Natural killer cell (primary cell): Measurements from ENCODE around the gene C3orf20. TPM values are rescaled to one million over a fixed set of nuclear protein-coding genes. Genes with fewer than 3 reads are reported as not detected.

Experiments used
- ATAC-seq, 3 donors: fragments of 150-1000 bp in 2 of 3; fragments of 200-7000 bp in 1 of 3; cut with Tn5 transposase; 1 replicate in 1 of 3; 2 replicates in 2 of 3; pipeline ENCODE4 v1.10.0; 2021; ENCODE audit warnings: mild to moderate bottlenecking in 2 of 3, moderate library complexity in 2 of 3
- DNase-seq, 2 donors: peaks; one replicate each; pipeline versions ENCODE4 v3.0.0 to v3.0.0-alpha.2; 2013 to 2021; ENCODE audit warnings: mixed read lengths in 1 of 2
- H3K27ac ChIP-seq: one replicate; pipeline ENCODE4 v1.5.1; 2013; ENCODE audit warnings: mild to moderate bottlenecking, low read length
- H3K27me3 ChIP-seq: one replicate; pipeline ENCODE4 v1.6.1; 2013; ENCODE audit warnings: low read length; ENCODE audit not compliant: control insufficient read depth, insufficient read depth
- H3K36me3 ChIP-seq: one replicate; pipeline ENCODE4 v1.6.1; 2013; ENCODE audit warnings: low read length; ENCODE audit not compliant: control insufficient read depth, insufficient read depth
- H3K4me1 ChIP-seq: one replicate; pipeline ENCODE4 v1.6.1; 2013; ENCODE audit warnings: low read length; ENCODE audit not compliant: control insufficient read depth, insufficient read depth
- H3K4me3 ChIP-seq: one replicate; pipeline ENCODE4 v1.5.1; 2013; ENCODE audit warnings: low read length
- H3K9me3 ChIP-seq: one replicate; pipeline ENCODE4 v1.6.1; 2013; ENCODE audit warnings: low read length; ENCODE audit not compliant: control insufficient read depth, insufficient read depth
- H3K27ac Mint-ChIP-seq, 2 donors: one replicate each; pipeline ENCODE4 v1.8.0; 2022; ENCODE audit warnings: mild to moderate bottlenecking in 2 of 2, mixed read lengths in 2 of 2, moderate library complexity in 1 of 2
- H3K27me3 Mint-ChIP-seq, 2 donors: one replicate each; pipeline ENCODE4 v1.8.0; 2022; ENCODE audit warnings: low read depth in 2 of 2, mixed read lengths in 2 of 2
- H3K36me3 Mint-ChIP-seq: one replicate; pipeline ENCODE4 v1.8.0; 2022; ENCODE audit warnings: mixed read lengths
- H3K4me1 Mint-ChIP-seq, 2 donors: one replicate each; pipeline ENCODE4 v1.8.0; 2022; ENCODE audit warnings: mixed read lengths in 2 of 2
- H3K4me3 Mint-ChIP-seq: one replicate; pipeline ENCODE4 v1.8.0; 2022; ENCODE audit warnings: mild to moderate bottlenecking, moderate library complexity, mixed read lengths
- H3K9me3 Mint-ChIP-seq, 2 donors: one replicate each; pipeline ENCODE4 v1.8.0; 2022; ENCODE audit warnings: mixed read lengths in 2 of 2
- CTCF ChIP-seq: fragments of 200-600 bp; IDR thresholded peaks from one replicate; pipeline ENCODE4 v1.8.0; 2022; ENCODE audit warnings: antibody characterized with exemption
- WGBS: methylation state at CpG from one replicate; pipeline ENCODE4 v1.1.7; 2013; ENCODE audit warnings: missing lambda C conversion rate; ENCODE audit not compliant: insufficient coverage; 5-methylcytosine and 5-hydroxymethylcytosine counted together
- intact Hi-C: fragments of 100-400 bp; cut with micrococcal nuclease; formaldehyde crosslinking; loops from one replicate; pipeline ENCODE4 v1.14.2; 2022
- total RNA-seq, 4 donors: library from RNA; stranded (reverse); fragments of 120-200 nt in 1 of 4; gene quantifications; one replicate each; pipeline versions ENCODE4 v1.2.3 to v1.2.4, GENCODE V29; 2013 to 2022

C3orf20 gene
- total RNA-seq, 3 donors from 2014 or later (not counting 1 experiment from before 2014, with no cell fraction given): 0.14 TPM; not detected in 2

GRCh38 chr3:14698601-14699244 lies 23.8 kb downstream of the C3orf20 start:
- Histone ChIP-seq H3K9me3 (no peaks in the 10 kb centered on the region), H3K36me3 (no peaks in the 10 kb centered on the region), H3K27ac (no peak overlapping the region), H3K27me3 (no peaks in the 10 kb centered on the region), H3K4me3 (no peak overlapping the region), H3K4me1 (no peaks in the 10 kb centered on the region)
- ATAC-seq (no peak), DNase-seq (no peak)
- TF ChIP-seq CTCF: no peak
- intact Hi-C loops: no loop called here
- Mint-ChIP-seq H3K4me1 (no peaks in the 10 kb centered on the region), H3K36me3 (no peaks in the 10 kb centered on the region), H3K4me3 (no peak overlapping the region), H3K27me3 (peaks cover 0 to 11% of the 10 kb centered on the region in 2 donors), H3K9me3 (no peaks in the 10 kb centered on the region), H3K27ac (no peak overlapping the region)
- 91% methylated on average over 1 of the region's 1 CpG for WGBS

GRCh38 chr3:14699643-14700042 lies 24.7 kb downstream of the C3orf20 start:
- H3K36me3 Mint-ChIP-seq: no peaks in the 10 kb centered on the region
- no peak overlapping the region for H3K4me3 Mint-ChIP-seq
- no peaks in the 10 kb centered on the region for H3K4me1 ChIP-seq
- no peaks in the 10 kb centered on the region for H3K9me3 Mint-ChIP-seq
- H3K4me1 Mint-ChIP-seq: no peaks in the 10 kb centered on the region
- 93% methylated on average over 1 of the region's 1 CpG for WGBS
- peaks cover 0 to 8% of the 10 kb centered on the region in 2 donors for H3K27me3 Mint-ChIP-seq
- H3K4me3 ChIP-seq: no peak overlapping the region
- H3K27ac ChIP-seq: no peak overlapping the region
- no peaks in the 10 kb centered on the region for H3K9me3 ChIP-seq
- no peak for ATAC-seq
- H3K27me3 ChIP-seq: no peaks in the 10 kb centered on the region
- TF ChIP-seq CTCF: no peak
- intact Hi-C loops: no loop called here
- no peak for DNase-seq
- H3K36me3 ChIP-seq: no peaks in the 10 kb centered on the region
- no peak overlapping the region for H3K27ac Mint-ChIP-seq

GRCh38 chr3:14700891-14701290 lies 25.9 kb downstream of the C3orf20 start:
- no peak overlapping the region for H3K27ac ChIP-seq
- no peaks in the 10 kb centered on the region for H3K36me3 ChIP-seq
- Mint-ChIP-seq H3K4me1 (no peaks in the 10 kb centered on the region), H3K4me3 (no peak overlapping the region), H3K9me3 (no peaks in the 10 kb centered on the region), H3K36me3 (no peaks in the 10 kb centered on the region), H3K27me3 (peaks cover 0 to 4% of the 10 kb centered on the region in 2 donors), H3K27ac (no peak overlapping the region)
- no peaks in the 10 kb centered on the region for H3K27me3 ChIP-seq
- 84% methylated on average over 3 of the region's 3 CpGs for WGBS
- no peak overlapping the region for H3K4me3 ChIP-seq
- H3K4me1 ChIP-seq: no peaks in the 10 kb centered on the region
- no peak for DNase-seq
- H3K9me3 ChIP-seq: no peaks in the 10 kb centered on the region
- intact Hi-C loops: no loop called here
- TF ChIP-seq CTCF: no peak
- ATAC-seq: no peak

- Histone ChIP-seq H3K27ac (no peak overlapping the region), H3K4me3 (no peak overlapping the region), H3K27me3 (no peaks in the 10 kb centered on the region), H3K9me3 (no peaks in the 10 kb centered on the region), H3K36me3 (no peaks in the 10 kb centered on the region), H3K4me1 (no peaks in the 10 kb centered on the region)
- H3K36me3 Mint-ChIP-seq: no peaks in the 10 kb centered on the region
- no peak overlapping the region for H3K4me3 Mint-ChIP-seq
- ATAC-seq: no peak
- H3K4me1 Mint-ChIP-seq: no peaks in the 10 kb centered on the region
- WGBS: 96% methylated on average over 4 of the region's 4 CpGs
- no peak overlapping the region for H3K27ac Mint-ChIP-seq
- TF ChIP-seq CTCF: no peak
- intact Hi-C loops: no loop called here
- peaks cover 0 to 2% of the 10 kb centered on the region in 2 donors for H3K27me3 Mint-ChIP-seq
- H3K9me3 Mint-ChIP-seq: no peaks in the 10 kb centered on the region
- DNase-seq: no peak
Observed at GRCh38 chr3:14701676-14702075, 26.7 kb downstream of the C3orf20 start.
